Left lung (tissue), 10 donors: Measurements from ENCODE around the gene HOXD12. TPM values are rescaled to one million over a fixed set of nuclear protein-coding genes. Genes with fewer than 3 reads are reported as not detected.

ENCODE experiments used
- ATAC-seq: fragments of 200-7000 bp; cut with Tn5 transposase; one replicate; pipeline ENCODE4 v1.9.1; 2020; ENCODE audit warnings: moderate library complexity
- DNase-seq, 4 donors: peaks; one replicate each; pipeline ENCODE4 v3.0.0-alpha.2; 2013 to 2020
- H3K27ac ChIP-seq, 2 donors: fragments of 200-600 bp; sonication (generic) in 1 of 2; one replicate each; pipeline versions ENCODE4 v1.5.0 to v1.8.0; 2020 to 2021
- H3K27me3 ChIP-seq, 2 donors: fragments of 200-600 bp; sonication (generic) in 1 of 2; one replicate each; pipeline versions ENCODE4 v1.5.0 to v1.8.0; 2020 to 2021
- H3K36me3 ChIP-seq, 2 donors: fragments of 200-600 bp; sonication (generic) in 1 of 2; one replicate each; pipeline versions ENCODE4 v1.5.0 to v1.8.0; 2020 to 2021
- H3K4me1 ChIP-seq, 2 donors: fragments of 200-600 bp; one replicate each; pipeline ENCODE4 v1.8.0; 2021
- H3K4me3 ChIP-seq, 2 donors: fragments of 200-600 bp; sonication (generic) in 1 of 2; one replicate each; pipeline versions ENCODE4 v1.5.0 to v1.8.0; 2020 to 2021; ENCODE audit warnings: mild to moderate bottlenecking in 1 of 2
- H3K9me3 ChIP-seq, 2 donors: fragments of 200-600 bp; sonication (generic) in 1 of 2; one replicate each; pipeline versions ENCODE4 v1.5.0 to v1.8.0; 2020 to 2021
- CTCF ChIP-seq, 2 donors: fragments of 200-600 bp; sonication (generic) in 1 of 2; IDR thresholded peaks; one replicate each; pipeline versions ENCODE4 v1.5.0 to v1.8.0; 2021; ENCODE audit warnings: antibody characterized with exemption in 2 of 2
- intact Hi-C, 2 donors: fragments of 100-400 bp; cut with DNase I; formaldehyde crosslinking; loops; one replicate each; pipeline versions ENCODE4 v1.11.2 to v1.14.2; 2022
- polyA plus RNA-seq, 6 donors: library from polyadenylated mRNA; unstranded; fragments of 120-200 nt; gene quantifications; one replicate each; pipeline ENCODE4 v1.2.1, GENCODE V29; 2013; ENCODE audit not compliant: insufficient read length in 6 of 6
- total RNA-seq, 2 donors: library from RNA; stranded (reverse); fragmentation: NEBNext Ultra II Directional; extraction: Animal tissue kit (Norgen Biotek cat#: 25700); gene quantifications; one replicate each; pipeline ENCODE4 v1.2.1, GENCODE V29; 2021
- donor health status: DM: no; HTN: yes; CAD: no.
- donor health status: DM: no; HTN: no; CAD: no.

The HOXD12 gene
- total and polyA plus RNA-seq, 8 donors = not detected

- Histone ChIP-seq H3K36me3 (no peaks in the 10 kb centered on the region), H3K27ac (no peak within 1 kb of the TSS), H3K4me1 (peaks cover 0 to 36% of the 10 kb centered on the region in 2 donors), H3K9me3 (no peaks in the 10 kb centered on the region), H3K4me3 (peak within 1 kb of the TSS in 1 of 2 donors; percentile 18), H3K27me3 (peaks cover 96 to 100% of the 10 kb centered on the region in 2 donors)
- TF ChIP-seq CTCF (IDR thresholded peaks at IDR 0.05) = no peak
- ATAC-seq (peak; percentile 29), DNase-seq (peak in 2 of 4 donors; percentile 53 to 63)
- intact Hi-C loops = loop anchor here in 1 of 2 donors (5.0 kb wide), 2 partner anchors 423 to 1018 kb away; no protein-coding TSS in a partner anchor
Measured at GRCh38 chr2:176128982-176129796, 29.6 kb downstream of the HOXD12 start, which contains the start of gene HOXD8. Gene HOXD8 (plus strand): TSS chr2:176129705. CDS start chr2:176130367, 662 bp downstream.

DNA sequence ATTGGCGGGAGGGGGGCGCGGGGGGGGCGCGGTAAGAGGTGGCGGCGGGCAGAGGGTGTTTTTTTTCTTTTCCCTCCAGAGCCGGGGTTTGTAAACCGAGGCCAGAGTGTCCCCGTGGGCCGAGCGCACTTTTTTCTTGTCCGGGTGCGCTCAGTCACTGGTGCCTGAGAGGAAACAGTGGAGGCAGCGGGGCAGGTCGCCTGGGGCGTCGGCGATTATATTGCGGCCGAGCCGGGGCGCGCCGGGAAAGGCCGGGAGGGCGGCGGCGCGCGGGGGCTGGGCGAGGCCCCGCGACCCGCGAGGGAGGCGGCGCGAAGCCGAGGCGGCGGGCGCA lies 30.2 kb downstream of the HOXD12 start:
- H3K9me3 ChIP-seq = no peaks in the 10 kb centered on the region
- no peak for ATAC-seq
- peaks cover 0 to 36% of the 10 kb centered on the region in 2 donors for H3K4me1 ChIP-seq
- H3K27me3 ChIP-seq = peaks cover 96 to 100% of the 10 kb centered on the region in 2 donors
- no peaks in the 10 kb centered on the region for H3K36me3 ChIP-seq
- TF ChIP-seq CTCF (IDR thresholded peaks at IDR 0.05) = no peak
- peak in 1 of 4 donors; percentile 49 for DNase-seq
- peak overlapping the region in 1 of 2 donors; percentile 9 for H3K4me3 ChIP-seq
- H3K27ac ChIP-seq = no peak overlapping the region
- intact Hi-C loops = loop anchor here in 1 of 2 donors (5.0 to 10.0 kb wide), 4 partner anchors 423 to 1018 kb away; no protein-coding TSS in a partner anchor

GRCh38 chr2:176130147-176130956 lies 30.8 kb downstream of the HOXD12 start:
- intact Hi-C loops = loop anchor here in 1 of 2 donors (5.0 to 10.0 kb wide), 2 partner anchors 507 to 684 kb away; no protein-coding TSS in a partner anchor

DNA sequence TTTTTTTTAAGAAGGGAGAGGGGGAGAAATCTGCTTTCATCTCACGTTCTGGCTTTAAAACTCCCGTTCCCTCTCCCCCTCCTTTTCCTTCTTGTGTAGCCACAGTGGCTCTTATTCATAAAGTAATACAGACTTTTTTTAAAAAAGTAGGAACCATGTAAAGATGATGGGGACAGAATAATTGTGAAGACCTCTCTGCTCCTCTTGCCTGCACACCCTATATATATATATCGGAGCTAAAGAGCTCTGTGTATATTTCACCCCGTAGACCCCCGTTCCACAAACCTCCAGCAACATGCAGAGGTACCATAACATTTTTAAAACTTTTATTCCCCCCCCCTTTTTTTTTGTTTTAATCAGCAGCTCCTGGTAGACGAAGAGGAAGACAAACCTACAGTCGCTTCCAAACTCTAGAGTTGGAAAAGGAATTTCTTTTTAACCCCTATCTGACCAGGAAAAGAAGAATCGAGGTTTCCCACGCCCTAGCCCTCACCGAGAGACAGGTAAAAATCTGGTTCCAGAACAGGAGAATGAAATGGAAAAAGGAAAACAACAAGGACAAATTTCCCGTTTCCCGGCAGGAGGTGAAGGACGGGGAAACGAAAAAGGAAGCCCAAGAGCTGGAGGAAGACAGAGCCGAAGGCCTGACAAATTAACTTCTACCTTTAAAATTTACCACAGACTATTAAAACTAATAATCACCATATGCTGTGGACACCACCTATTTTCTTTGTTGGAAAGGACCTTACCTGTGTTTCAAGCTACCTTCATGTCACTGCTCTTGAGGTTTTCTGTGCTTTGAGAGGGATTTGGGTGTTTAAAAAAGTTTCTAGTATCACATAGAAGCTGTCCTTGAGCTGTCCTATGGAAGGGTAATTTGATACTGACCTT lies 31.6 kb downstream of the HOXD12 start:
- ATAC-seq (no peak), DNase-seq (no peak)
- Histone ChIP-seq H3K4me1 (peaks cover under 1 to 36% of the 10 kb centered on the region in 2 donors), H3K36me3 (no peaks in the 10 kb centered on the region), H3K4me3 (no peak overlapping the region), H3K9me3 (no peaks in the 10 kb centered on the region), H3K27ac (no peak overlapping the region), H3K27me3 (peaks cover 96 to 100% of the 10 kb centered on the region in 2 donors)
- intact Hi-C loops = loop anchor here in 1 of 2 donors (5.0 to 10.0 kb wide), 2 partner anchors 506 to 684 kb away; no protein-coding TSS in a partner anchor
- no peak for TF ChIP-seq CTCF (IDR thresholded peaks at IDR 0.05)

More at GRCh38 chr2:176130147-176130956, 30.8 kb downstream of the HOXD12 start:
- peak overlapping the region in 1 of 2 donors; percentile 18 for H3K4me3 ChIP-seq
- ATAC-seq (no peak), DNase-seq (peak in 1 of 4 donors; percentile 80)
- peaks cover 96 to 100% of the 10 kb centered on the region in 2 donors for H3K27me3 ChIP-seq
- H3K9me3 ChIP-seq = no peaks in the 10 kb centered on the region
- no peaks in the 10 kb centered on the region for H3K36me3 ChIP-seq
- H3K4me1 ChIP-seq = peaks cover 0 to 36% of the 10 kb centered on the region in 2 donors
- TF ChIP-seq CTCF (IDR thresholded peaks at IDR 0.05) = no peak
- no peak overlapping the region for H3K27ac ChIP-seq
